ENCODE data around the gene DGKQ. TPM values are rescaled to one million over a fixed set of nuclear protein-coding genes. Genes with fewer than 3 reads are reported as not detected.

DGKQ gene
- total and polyA plus RNA-seq, 3 donors from 2014 or later, result 10.8 to 22.7 (median 20.7) TPM

GRCh38 chr4:968621-969394 lies 4.6 kb downstream of the DGKQ start:
- no peak overlapping the region for H3K27ac ChIP-seq
- no peaks in the 10 kb centered on the region for H3K9me3 ChIP-seq
- intact Hi-C loops (cut with DNase I; ENCODE audit: low total_unique reads), result no loop called here
- DNase-seq, result no peak
- no peaks in the 10 kb centered on the region for H3K36me3 ChIP-seq (ENCODE audit: low read depth, missing control alignments)
- H3K4me3 ChIP-seq, result no peak overlapping the region
- WGBS, 2 donors, result 86% methylated on average over 13 to 23 of the region's 23 CpGs
- H3K27me3 ChIP-seq, result no peaks in the 10 kb centered on the region
- H3K4me1 ChIP-seq, result peaks cover 14% of the 10 kb centered on the region
- no peak for TF ChIP-seq CTCF (IDR thresholded peaks at IDR 0.05)
- TF ChIP-seq POLR2A (IDR thresholded peaks at IDR 0.05), result no peak

GRCh38 chr4:968221-968620 lies 5.1 kb downstream of the DGKQ start:
- DNase-seq, result no peak
- Histone ChIP-seq H3K4me3 (no peak overlapping the region), H3K9me3 (no peaks in the 10 kb centered on the region), H3K27ac (no peak overlapping the region), H3K36me3 (ENCODE audit: low read depth, missing control alignments) (no peaks in the 10 kb centered on the region), H3K4me1 (peaks cover 14% of the 10 kb centered on the region), H3K27me3 (no peaks in the 10 kb centered on the region)
- WGBS, 2 donors, result 30 to 53% methylated on average over 11 to 12 of the region's 24 CpGs
- TF ChIP-seq CTCF (IDR thresholded peaks at IDR 0.05) (no peak), POLR2A (IDR thresholded peaks at IDR 0.05) (no peak)
- intact Hi-C loops (cut with DNase I; ENCODE audit: low total_unique reads), result no loop called here

- Histone ChIP-seq H3K9me3 (no peaks in the 10 kb centered on the region), H3K36me3 (ENCODE audit: low read depth, missing control alignments) (no peaks in the 10 kb centered on the region), H3K27me3 (no peaks in the 10 kb centered on the region), H3K4me1 (peaks cover 9% of the 10 kb centered on the region), H3K27ac (no peak overlapping the region), H3K4me3 (no peak overlapping the region)
- DNase-seq, result no peak
- intact Hi-C loops (cut with DNase I; ENCODE audit: low total_unique reads), result no loop called here
- no peak for TF ChIP-seq POLR2A (IDR thresholded peaks at IDR 0.05)
- TF ChIP-seq CTCF (IDR thresholded peaks at IDR 0.05), result no peak
- 43 to 60% methylated on average over 17 to 71 of the region's 76 CpGs for WGBS, 2 donors
Observed at GRCh38 chr4:967113-968104, 6.0 kb downstream of the DGKQ start.

DNA sequence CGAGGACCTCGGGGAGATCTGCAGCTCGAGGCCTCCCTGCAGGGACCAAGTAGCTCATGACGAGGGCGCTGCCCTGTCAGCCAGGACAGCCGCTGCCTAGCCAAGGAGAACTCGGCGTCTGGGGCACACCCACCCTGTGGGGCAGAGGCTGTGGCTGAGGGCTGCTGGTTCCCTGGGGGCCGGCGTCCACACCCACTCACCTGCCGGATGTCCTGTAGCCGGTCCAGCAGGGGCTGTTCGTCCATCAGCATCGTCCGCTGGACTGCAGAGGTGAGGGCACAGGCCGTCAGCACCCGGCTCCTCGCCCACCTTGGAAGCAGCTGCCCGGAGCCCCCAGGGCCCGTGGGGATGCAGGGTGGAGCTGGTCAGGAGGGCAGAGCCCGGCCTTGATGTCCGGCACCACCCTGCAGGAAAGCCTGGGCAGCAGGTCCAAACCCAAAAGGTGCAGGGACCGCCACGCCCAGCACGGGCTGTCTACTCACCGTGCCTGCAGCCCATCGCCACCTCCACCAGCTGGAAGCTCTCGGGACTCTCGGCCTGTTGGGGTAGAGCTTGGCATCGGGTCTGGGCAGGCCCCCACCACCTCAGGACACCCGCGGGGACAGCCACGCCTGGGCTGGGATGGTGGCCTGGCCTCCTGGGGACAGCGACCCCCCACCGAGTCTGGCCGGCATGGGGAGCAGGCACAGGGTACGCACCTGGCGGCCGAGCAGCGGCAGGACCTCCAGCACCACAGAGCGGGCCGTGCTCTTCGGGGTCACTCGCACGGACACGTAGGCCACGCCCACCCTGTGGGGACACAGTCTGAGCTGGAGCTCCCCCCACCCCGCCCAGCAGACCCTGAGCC lies 6.9 kb downstream of the DGKQ start:
- DNase-seq, result no peak
- Histone ChIP-seq H3K36me3 (ENCODE audit: low read depth, missing control alignments) (no peaks in the 10 kb centered on the region), H3K27ac (no peak overlapping the region), H3K27me3 (no peaks in the 10 kb centered on the region), H3K4me1 (no peaks in the 10 kb centered on the region), H3K9me3 (no peaks in the 10 kb centered on the region), H3K4me3 (no peak overlapping the region)
- TF ChIP-seq CTCF (IDR thresholded peaks at IDR 0.05), result no peak
- TF ChIP-seq POLR2A (IDR thresholded peaks at IDR 0.05), result no peak
- intact Hi-C loops (cut with DNase I; ENCODE audit: low total_unique reads), result no loop called here
- 93% methylated on average over 48 of the region's 48 CpGs; no CpG with 5 or more reads in 1 of the 2 donors for WGBS, 2 donors
